Mucosa of descending colon (tissue), 3 donors: ENCODE measurements around the gene AKAP13. TPM values are rescaled to one million over a fixed set of nuclear protein-coding genes. Genes with fewer than 3 reads are reported as not detected.

ENCODE experiments used
- ATAC-seq: fragments of 200-7000 bp; cut with Tn5 transposase; one replicate; pipeline ENCODE4 v1.9.1; 2020; ENCODE audit warnings: mild to moderate bottlenecking, moderate library complexity
- DNase-seq, 3 donors: peaks; one replicate each; pipeline ENCODE4 v3.0.0-alpha.2; 2020
- H3K36me3 ChIP-seq: fragments of 200-600 bp; one replicate; pipeline ENCODE4 v1.8.0; 2021; ENCODE audit warnings: low read depth, mild to moderate bottlenecking
- H3K4me1 ChIP-seq: fragments of 200-600 bp; one replicate; pipeline ENCODE4 v1.8.0; 2021; ENCODE audit warnings: low read depth, mild to moderate bottlenecking
- H3K4me3 ChIP-seq: fragments of 200-600 bp; one replicate; pipeline ENCODE4 v1.8.0; 2021; ENCODE audit warnings: mild to moderate bottlenecking
- H3K9me3 ChIP-seq: fragments of 200-600 bp; one replicate; pipeline ENCODE4 v1.8.0; 2021; ENCODE audit warnings: mild to moderate bottlenecking
- intact Hi-C, 2 donors: fragments of 100-400 bp; cut with DNase I in 1 of 2; cut with micrococcal nuclease in 1 of 2; formaldehyde crosslinking; loops; one replicate each; pipeline versions ENCODE4 v1.11.0 to v1.11.1; 2022; cut with DNase I, micrococcal nuclease
- total RNA-seq, 3 donors: library from RNA; stranded (reverse); fragmentation: NEBNext Ultra II Directional in 2 of 3; extraction: Animal tissue kit (Norgen Biotek cat#: 25700) in 2 of 3; gene quantifications; one replicate each; pipeline versions ENCODE4 v1.2.1 to v1.2.4, GENCODE V29; 2021 to 2023
- TF ChIP-seq, protein P1 (sequence below): fragments of 200-600 bp; IDR thresholded peaks from one replicate; pipeline ENCODE4 v1.8.0; 2022; ENCODE audit warnings: antibody characterized with exemption, mild to moderate bottlenecking
- donor health status: DM: no; HTN: no; CAD: no; lungs with moderate emphysema.
- donor health status: DM: no; HTN: no; CAD: no.
- donor health status: DM: no; HTN: yes; CAD: no.

The AKAP13 gene
- total RNA-seq, 3 donors from 2014 or later, result 141 to 173 (median 150) TPM

DNA sequence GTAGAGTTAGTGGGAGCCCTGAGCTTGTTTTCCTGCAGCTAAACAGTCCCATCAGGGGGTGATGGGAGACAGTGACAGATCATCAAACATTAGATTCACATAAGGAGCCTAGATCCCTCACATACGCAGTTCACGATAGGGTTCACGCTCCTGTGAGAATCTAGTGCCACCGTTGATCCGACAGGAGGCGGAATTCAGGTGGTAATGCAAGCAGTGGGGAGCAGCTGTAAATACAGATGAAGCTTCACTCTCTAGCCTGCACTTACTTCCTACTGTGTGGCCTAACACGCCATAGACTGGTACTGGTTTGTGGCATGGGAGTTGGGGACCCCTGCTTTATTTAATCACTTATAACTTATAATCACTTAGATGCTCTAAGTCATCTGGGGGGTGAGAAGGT is 179.1 kb downstream of the AKAP13 start:
- H3K36me3 ChIP-seq, result no peaks in the 10 kb centered on the region
- no peak for ATAC-seq
- H3K9me3 ChIP-seq, result no peaks in the 10 kb centered on the region
- H3K4me3 ChIP-seq, result no peak overlapping the region
- TF ChIP-seq, protein P1, sequence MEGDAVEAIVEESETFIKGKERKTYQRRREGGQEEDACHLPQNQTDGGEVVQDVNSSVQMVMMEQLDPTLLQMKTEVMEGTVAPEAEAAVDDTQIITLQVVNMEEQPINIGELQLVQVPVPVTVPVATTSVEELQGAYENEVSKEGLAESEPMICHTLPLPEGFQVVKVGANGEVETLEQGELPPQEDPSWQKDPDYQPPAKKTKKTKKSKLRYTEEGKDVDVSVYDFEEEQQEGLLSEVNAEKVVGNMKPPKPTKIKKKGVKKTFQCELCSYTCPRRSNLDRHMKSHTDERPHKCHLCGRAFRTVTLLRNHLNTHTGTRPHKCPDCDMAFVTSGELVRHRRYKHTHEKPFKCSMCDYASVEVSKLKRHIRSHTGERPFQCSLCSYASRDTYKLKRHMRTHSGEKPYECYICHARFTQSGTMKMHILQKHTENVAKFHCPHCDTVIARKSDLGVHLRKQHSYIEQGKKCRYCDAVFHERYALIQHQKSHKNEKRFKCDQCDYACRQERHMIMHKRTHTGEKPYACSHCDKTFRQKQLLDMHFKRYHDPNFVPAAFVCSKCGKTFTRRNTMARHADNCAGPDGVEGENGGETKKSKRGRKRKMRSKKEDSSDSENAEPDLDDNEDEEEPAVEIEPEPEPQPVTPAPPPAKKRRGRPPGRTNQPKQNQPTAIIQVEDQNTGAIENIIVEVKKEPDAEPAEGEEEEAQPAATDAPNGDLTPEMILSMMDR, result no peak
- peaks cover 6% of the 10 kb centered on the region for H3K4me1 ChIP-seq
- intact Hi-C loops, result no loop called here
- DNase-seq, result no peak

DNA sequence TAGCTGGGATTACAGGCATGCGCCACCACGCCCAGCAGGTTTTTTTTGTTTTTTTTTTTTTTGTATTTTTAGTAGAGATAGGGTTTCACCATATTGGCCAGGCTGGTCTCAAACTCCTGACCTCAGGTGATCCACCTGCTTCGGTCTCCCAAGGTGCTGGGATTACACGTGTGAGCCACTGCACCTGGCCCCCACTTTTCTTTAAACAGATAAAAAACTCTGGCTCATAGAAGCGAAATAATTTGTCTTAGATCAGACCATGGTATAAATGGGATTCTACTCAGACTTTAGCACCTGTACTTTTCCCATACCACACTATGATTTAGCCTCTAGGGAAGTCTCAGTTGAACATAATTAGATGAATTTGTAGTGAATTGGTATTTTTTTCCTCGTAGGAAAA is 182.4 kb downstream of the AKAP13 start:
- TF ChIP-seq, protein P1, result no peak
- Histone ChIP-seq H3K9me3 (no peaks in the 10 kb centered on the region), H3K4me1 (peaks cover 16% of the 10 kb centered on the region), H3K36me3 (no peaks in the 10 kb centered on the region), H3K4me3 (no peak overlapping the region)
- DNase-seq (no peak), ATAC-seq (no peak)
- intact Hi-C loops, result no loop called here

DNA sequence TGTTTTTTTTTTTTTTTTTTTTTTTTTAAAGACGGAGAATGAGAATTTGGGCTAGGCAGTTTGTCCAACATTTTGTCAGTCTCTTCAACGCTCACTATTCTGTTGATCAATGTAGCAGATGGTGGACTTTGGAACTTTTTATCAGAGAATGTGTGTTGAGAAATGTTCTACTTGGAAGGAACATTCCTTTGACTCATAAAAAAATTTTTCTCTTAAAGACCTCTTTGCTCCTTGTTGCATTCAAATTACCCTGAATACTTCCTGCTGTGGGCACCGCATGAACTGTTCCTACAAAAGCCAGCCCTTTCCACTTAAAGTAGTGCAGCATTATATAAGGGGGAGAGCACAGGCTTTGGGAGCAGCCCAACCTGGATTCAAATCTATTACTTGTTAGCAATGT is 182.9 kb downstream of the AKAP13 start:
- no peaks in the 10 kb centered on the region for H3K9me3 ChIP-seq
- no peaks in the 10 kb centered on the region for H3K36me3 ChIP-seq
- TF ChIP-seq, protein P1, result no peak
- intact Hi-C loops, result no loop called here
- DNase-seq (no peak), ATAC-seq (peak; percentile 92)
- peaks cover 16% of the 10 kb centered on the region for H3K4me1 ChIP-seq
- H3K4me3 ChIP-seq, result no peak overlapping the region

DNA sequence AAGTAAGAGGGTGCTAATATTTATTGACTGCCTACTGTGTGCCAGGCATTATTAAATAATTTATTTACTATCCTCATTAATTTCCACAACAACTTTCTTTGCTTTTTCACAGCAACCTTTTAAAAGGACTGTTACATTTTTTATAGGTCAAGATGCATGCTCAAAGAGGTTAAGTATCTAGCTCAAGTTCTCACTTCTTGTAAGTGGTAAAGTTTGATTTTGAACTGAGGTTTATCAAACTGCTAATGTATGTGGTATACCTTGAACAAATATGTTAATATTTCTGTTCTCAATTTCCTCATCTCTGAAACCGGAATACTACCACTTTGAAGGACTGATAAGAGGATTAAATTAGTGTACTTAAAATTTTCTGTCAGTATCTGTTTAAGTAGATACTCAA is 183.3 kb downstream of the AKAP13 start:
- TF ChIP-seq, protein P1, result no peak
- H3K4me1 ChIP-seq, result peaks cover 16% of the 10 kb centered on the region
- H3K36me3 ChIP-seq, result no peaks in the 10 kb centered on the region
- intact Hi-C loops, result no loop called here
- DNase-seq (no peak), ATAC-seq (no peak)
- no peaks in the 10 kb centered on the region for H3K9me3 ChIP-seq
- H3K4me3 ChIP-seq, result no peak overlapping the region

DNA sequence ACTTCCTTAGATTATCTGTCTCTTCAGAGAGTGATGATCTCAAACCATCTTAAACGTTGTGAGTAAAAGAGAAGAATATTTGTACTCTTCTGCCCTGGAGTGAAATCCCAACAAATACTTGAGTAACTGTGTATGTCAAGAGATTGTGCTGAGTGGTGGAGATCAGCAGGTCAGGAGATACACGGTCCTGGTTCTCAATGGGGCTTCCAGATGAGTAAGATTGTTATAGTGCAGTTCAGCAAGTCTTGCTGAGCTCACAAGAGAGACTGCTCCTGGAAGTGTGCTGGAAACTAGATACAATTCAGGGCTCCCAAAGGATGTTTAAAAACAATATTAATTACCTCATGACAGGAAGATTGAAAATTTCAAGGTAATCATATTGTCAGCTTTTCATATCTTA is 184.3 kb downstream of the AKAP13 start:
- intact Hi-C loops, result no loop called here
- Histone ChIP-seq H3K4me1 (peaks cover 16% of the 10 kb centered on the region), H3K4me3 (no peak overlapping the region), H3K36me3 (no peaks in the 10 kb centered on the region), H3K9me3 (no peaks in the 10 kb centered on the region)
- TF ChIP-seq, protein P1, result no peak
- ATAC-seq (peak; percentile 31), DNase-seq (no peak)

DNA sequence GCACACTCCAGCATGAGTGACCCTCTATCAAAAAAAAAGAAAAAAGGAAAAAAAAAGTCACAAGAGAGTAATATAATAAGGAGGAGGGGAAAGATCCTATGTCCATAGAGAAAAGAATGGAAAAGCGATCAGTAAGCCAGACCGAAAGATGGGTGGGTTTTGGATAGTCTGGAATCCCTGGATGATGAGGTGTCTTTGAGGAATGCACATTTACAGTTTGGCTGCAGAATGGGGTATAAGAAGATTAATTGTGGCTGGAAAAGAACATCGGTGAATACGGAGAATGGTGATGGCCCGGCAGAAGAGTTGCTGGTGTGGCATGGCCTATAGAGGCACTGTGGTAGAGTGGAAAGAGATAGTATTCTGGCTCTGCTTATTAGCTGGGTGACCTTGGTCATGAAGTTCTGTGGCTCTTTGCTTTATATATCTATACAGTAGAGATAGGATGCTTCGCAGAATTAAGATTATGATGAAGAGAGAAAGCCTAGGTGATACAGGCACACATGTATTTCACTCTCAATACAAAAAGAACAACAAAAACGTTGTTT is 187.9 kb downstream of the AKAP13 start:
- peaks cover 12% of the 10 kb centered on the region for H3K4me1 ChIP-seq
- H3K9me3 ChIP-seq, result no peaks in the 10 kb centered on the region
- TF ChIP-seq, protein P1, result no peak
- H3K4me3 ChIP-seq, result no peak overlapping the region
- intact Hi-C loops, result no loop called here
- no peak for DNase-seq
- no peak for ATAC-seq
- H3K36me3 ChIP-seq, result no peaks in the 10 kb centered on the region
